Colonic mucosa (tissue), 4 donors: Measurements from ENCODE around the gene PIP5K1B. TPM values are rescaled to one million over a fixed set of nuclear protein-coding genes. Genes with fewer than 3 reads are reported as not detected.

Experiments used
- DNase-seq: peaks from one replicate; pipeline ENCODE4 v3.0.0-alpha.2; 2020
- H3K27ac ChIP-seq: fragments of 200-600 bp; one replicate; pipeline ENCODE4 v1.8.0; 2021
- H3K27me3 ChIP-seq: fragments of 200-600 bp; one replicate; pipeline ENCODE4 v1.8.0; 2021
- H3K36me3 ChIP-seq: fragments of 200-600 bp; one replicate; pipeline ENCODE4 v1.8.0; 2021
- H3K4me1 ChIP-seq: fragments of 200-600 bp; one replicate; pipeline ENCODE4 v1.8.0; 2021; ENCODE audit warnings: mild to moderate bottlenecking
- H3K4me3 ChIP-seq: fragments of 200-600 bp; one replicate; pipeline ENCODE4 v1.8.0; 2021
- H3K9ac ChIP-seq, 2 donors: one replicate each; pipeline ENCODE4 v1.7.0; 2013; ENCODE audit warnings: control low read depth in 2 of 2, low read depth in 2 of 2, low read length in 2 of 2
- H3K9me3 ChIP-seq: fragments of 200-600 bp; one replicate; pipeline ENCODE4 v1.8.0; 2021
- intact Hi-C: fragments of 100-400 bp; cut with DNase I; formaldehyde crosslinking; loops from one replicate; pipeline ENCODE4 v1.14.1; 2022
- total RNA-seq, 2 donors: library from RNA; stranded (reverse); fragmentation: NEBNext Ultra II Directional in 1 of 2; extraction: Animal tissue kit (Norgen Biotek cat#: 25700) in 1 of 2; gene quantifications; one replicate each; pipeline ENCODE4 v1.2.1, GENCODE V29; 2021
- TF ChIP-seq, protein P1 (sequence below): fragments of 200-600 bp; IDR thresholded peaks from one replicate; pipeline ENCODE4 v1.8.0; 2022; ENCODE audit warnings: antibody characterized with exemption, mild to moderate bottlenecking
- donor health status: healthy.
- donor health status: DM: no; HTN: no; CAD: no.
- donor health status: DM: no; HTN: no; CAD: no.

The PIP5K1B gene
- total RNA-seq, 2 donors from 2014 or later: 59.2 to 74.2 TPM

DNA sequence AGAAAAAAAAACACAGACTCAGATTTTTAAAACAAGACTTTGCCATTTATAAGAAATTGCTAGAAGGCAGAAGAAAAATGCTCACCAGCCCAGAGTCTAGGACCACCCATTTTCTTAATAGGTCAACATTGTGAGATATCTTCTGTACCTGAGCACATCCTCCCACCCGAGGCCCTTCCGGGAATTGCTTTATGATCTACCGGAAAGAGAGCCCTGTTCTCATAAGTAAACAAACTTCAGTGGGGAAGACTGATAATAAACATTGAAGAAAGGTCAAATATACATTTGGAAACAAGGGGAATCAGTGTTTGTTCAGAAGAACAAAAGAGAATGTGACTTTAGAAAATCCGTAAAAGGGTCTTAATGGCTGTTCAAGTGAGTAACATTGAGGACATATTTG is 264.5 kb downstream of the PIP5K1B start:
- Histone ChIP-seq H3K27ac (peak overlapping the region; percentile 76), H3K9me3 (no peaks in the 10 kb centered on the region), H3K27me3 (no peaks in the 10 kb centered on the region), H3K4me1 (peaks cover 8% of the 10 kb centered on the region), H3K4me3 (no peak overlapping the region), H3K9ac (no peak overlapping the region), H3K36me3 (no peaks in the 10 kb centered on the region)
- peak; percentile 49 for DNase-seq
- TF ChIP-seq, protein P1, sequence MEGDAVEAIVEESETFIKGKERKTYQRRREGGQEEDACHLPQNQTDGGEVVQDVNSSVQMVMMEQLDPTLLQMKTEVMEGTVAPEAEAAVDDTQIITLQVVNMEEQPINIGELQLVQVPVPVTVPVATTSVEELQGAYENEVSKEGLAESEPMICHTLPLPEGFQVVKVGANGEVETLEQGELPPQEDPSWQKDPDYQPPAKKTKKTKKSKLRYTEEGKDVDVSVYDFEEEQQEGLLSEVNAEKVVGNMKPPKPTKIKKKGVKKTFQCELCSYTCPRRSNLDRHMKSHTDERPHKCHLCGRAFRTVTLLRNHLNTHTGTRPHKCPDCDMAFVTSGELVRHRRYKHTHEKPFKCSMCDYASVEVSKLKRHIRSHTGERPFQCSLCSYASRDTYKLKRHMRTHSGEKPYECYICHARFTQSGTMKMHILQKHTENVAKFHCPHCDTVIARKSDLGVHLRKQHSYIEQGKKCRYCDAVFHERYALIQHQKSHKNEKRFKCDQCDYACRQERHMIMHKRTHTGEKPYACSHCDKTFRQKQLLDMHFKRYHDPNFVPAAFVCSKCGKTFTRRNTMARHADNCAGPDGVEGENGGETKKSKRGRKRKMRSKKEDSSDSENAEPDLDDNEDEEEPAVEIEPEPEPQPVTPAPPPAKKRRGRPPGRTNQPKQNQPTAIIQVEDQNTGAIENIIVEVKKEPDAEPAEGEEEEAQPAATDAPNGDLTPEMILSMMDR: no peak
- intact Hi-C loops: no loop called here

DNA sequence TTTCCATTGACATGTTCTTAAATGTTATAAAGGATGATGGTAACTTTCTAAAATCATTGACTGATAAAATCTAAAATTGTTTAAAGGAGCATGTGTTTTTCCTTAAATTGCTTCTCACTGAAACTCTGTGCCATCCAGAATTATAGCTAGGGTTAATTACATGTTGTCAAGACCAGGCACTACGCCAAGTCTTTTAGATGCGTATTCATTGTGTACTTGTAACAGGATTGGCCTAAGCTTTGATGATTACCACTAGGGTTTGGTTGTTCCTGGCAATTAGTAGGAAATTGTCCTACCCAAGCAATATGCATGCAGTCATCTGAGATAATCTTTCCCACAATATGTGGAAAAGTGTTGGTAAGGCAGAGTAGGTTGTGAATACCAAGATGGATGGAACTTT is 265.1 kb downstream of the PIP5K1B start:
- peaks cover 7% of the 10 kb centered on the region for H3K4me1 ChIP-seq
- peak; percentile 85 for DNase-seq
- intact Hi-C loops: no loop called here
- TF ChIP-seq, protein P1: no peak
- no peaks in the 10 kb centered on the region for H3K36me3 ChIP-seq
- H3K4me3 ChIP-seq: no peak overlapping the region
- H3K27me3 ChIP-seq: no peaks in the 10 kb centered on the region
- peak overlapping the region; percentile 76 for H3K27ac ChIP-seq
- no peaks in the 10 kb centered on the region for H3K9me3 ChIP-seq
- no peak overlapping the region for H3K9ac ChIP-seq

DNA sequence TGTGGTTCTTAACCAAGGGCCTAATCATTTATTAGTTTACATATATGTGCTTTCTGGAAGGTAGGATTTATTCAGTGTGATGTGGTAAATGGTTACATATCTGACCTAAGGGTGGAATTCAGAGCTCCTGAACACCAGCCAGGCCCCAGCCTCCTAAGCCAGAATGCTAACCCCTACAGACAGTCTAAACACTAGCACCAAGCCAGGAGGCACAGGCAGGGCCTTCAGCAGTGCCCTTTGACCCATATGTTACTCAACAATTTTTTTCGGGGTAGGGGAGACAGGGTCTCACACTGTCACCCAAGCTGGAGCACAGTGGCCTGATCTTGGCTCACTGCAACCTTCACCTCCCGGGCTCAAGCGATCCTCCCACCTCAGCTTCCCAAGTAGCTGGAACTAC is 268.6 kb downstream of the PIP5K1B start:
- DNase-seq: no peak
- Histone ChIP-seq H3K4me3 (no peak overlapping the region), H3K9ac (no peak overlapping the region), H3K9me3 (no peaks in the 10 kb centered on the region), H3K36me3 (no peaks in the 10 kb centered on the region), H3K27me3 (no peaks in the 10 kb centered on the region), H3K27ac (peak overlapping the region; percentile 25), H3K4me1 (peaks cover 7% of the 10 kb centered on the region)
- intact Hi-C loops: no loop called here
- TF ChIP-seq, protein P1: no peak

DNA sequence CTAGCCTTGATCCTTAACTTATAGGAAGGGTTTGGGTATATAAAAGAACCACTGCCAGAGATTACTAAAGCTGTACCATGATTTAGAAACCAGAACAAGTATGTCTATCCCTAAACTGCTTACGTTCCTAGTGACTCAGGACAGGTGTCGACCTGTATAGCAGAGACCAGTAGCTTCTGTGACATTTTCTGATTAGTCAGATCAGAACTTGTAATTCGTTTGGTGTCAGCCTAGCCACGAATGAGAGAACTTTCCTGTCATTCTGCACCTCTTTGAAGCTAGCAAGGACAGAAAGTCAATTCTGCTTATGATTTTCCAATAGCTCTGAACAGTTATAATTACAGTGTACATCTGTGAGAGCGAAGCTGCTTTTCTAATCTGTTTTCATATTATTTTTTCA is 269.4 kb downstream of the PIP5K1B start:
- intact Hi-C loops: no loop called here
- peaks cover 7% of the 10 kb centered on the region for H3K4me1 ChIP-seq
- H3K27ac ChIP-seq: peak overlapping the region; percentile 66
- H3K9me3 ChIP-seq: no peaks in the 10 kb centered on the region
- TF ChIP-seq, protein P1: no peak
- no peak overlapping the region for H3K9ac ChIP-seq
- DNase-seq: no peak
- no peaks in the 10 kb centered on the region for H3K27me3 ChIP-seq
- H3K36me3 ChIP-seq: no peaks in the 10 kb centered on the region
- H3K4me3 ChIP-seq: peak overlapping the region; percentile 10

DNA sequence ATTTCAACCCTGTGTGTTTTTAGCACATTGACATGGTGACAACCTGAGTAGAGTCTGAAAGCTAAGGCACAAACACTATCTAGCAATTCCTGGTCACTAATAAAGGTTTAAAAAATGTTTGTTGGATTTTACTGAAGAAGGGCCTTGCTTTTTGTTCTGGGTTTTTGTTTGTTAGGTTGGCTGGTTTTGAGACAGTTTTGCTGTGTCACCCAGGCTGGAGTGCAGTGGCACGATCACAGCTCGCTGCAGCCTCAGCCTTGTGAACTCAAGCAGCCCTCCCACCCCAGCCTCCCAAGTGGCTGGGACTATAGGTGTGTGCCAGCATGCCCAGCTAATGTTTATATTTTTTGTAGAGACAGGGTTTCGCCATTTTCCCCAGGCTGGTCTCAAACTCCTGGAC is 269.9 kb downstream of the PIP5K1B start:
- Histone ChIP-seq H3K4me1 (peaks cover 8% of the 10 kb centered on the region), H3K27ac (peak overlapping the region; percentile 66), H3K27me3 (no peaks in the 10 kb centered on the region), H3K36me3 (no peaks in the 10 kb centered on the region), H3K9me3 (no peaks in the 10 kb centered on the region), H3K9ac (no peak overlapping the region), H3K4me3 (peak overlapping the region; percentile 10)
- no peak for DNase-seq
- TF ChIP-seq, protein P1: no peak
- intact Hi-C loops: no loop called here
